Epithelial cell of proximal tubule (primary cell): ENCODE results near the gene GFPT1. TPM values are rescaled to one million over a fixed set of nuclear protein-coding genes. Genes with fewer than 3 reads are reported as not detected.

Experiments used
- DNase-seq: peaks from one replicate; pipeline ENCODE4 v3.0.0-alpha.2; 2011; ENCODE audit warnings: low read depth
- H3K4me3 ChIP-seq: 2 replicates; pipeline ENCODE4 v1.5.1; 2011; ENCODE audit warnings: low read depth, mild to moderate bottlenecking, low read length
- total RNA-seq: library from RNA; depleted of rRNA; stranded (reverse); fragments of >200 nt; gene quantifications from 2 replicates; pipeline ENCODE4 v1.2.3, GENCODE V29; 2015
- TF ChIP-seq, protein P1 (sequence below): conservative IDR thresholded peaks from 2 replicates; pipeline ENCODE4 v1.5.1; 2012; ENCODE audit warnings: low read depth, mild to moderate bottlenecking, low read length

GFPT1 gene
- total RNA-seq, 1 donor from 2014 or later, result 20.3 TPM

- DNase-seq, result no peak
- TF ChIP-seq, protein P1, sequence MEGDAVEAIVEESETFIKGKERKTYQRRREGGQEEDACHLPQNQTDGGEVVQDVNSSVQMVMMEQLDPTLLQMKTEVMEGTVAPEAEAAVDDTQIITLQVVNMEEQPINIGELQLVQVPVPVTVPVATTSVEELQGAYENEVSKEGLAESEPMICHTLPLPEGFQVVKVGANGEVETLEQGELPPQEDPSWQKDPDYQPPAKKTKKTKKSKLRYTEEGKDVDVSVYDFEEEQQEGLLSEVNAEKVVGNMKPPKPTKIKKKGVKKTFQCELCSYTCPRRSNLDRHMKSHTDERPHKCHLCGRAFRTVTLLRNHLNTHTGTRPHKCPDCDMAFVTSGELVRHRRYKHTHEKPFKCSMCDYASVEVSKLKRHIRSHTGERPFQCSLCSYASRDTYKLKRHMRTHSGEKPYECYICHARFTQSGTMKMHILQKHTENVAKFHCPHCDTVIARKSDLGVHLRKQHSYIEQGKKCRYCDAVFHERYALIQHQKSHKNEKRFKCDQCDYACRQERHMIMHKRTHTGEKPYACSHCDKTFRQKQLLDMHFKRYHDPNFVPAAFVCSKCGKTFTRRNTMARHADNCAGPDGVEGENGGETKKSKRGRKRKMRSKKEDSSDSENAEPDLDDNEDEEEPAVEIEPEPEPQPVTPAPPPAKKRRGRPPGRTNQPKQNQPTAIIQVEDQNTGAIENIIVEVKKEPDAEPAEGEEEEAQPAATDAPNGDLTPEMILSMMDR, result no peak
Measured at GRCh38 chr2:69330781-69331180, 56.2 kb downstream of the GFPT1 start.

DNA sequence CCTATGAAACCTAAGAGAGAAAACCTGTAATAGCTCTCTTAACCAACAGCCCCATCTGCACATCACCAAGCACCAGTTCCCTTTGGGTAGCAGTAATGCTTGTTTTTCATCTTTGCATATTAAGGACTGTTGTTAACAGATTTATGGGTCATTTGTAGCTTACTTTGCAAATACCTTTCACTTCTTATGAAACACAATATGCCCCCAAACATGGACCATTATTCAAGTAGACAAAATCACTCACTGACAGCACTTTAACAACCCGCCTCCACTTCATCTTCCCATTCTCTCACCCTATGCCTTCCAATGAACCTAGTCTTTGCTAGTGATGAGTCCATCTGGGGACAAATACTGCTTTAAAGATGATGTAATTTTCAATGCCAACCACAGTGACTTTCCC lies 64.4 kb downstream of the GFPT1 start:
- no peak overlapping the region for H3K4me3 ChIP-seq

More at GRCh38 chr2:69330781-69331180, 56.2 kb downstream of the GFPT1 start:
- no peak overlapping the region for H3K4me3 ChIP-seq

DNA sequence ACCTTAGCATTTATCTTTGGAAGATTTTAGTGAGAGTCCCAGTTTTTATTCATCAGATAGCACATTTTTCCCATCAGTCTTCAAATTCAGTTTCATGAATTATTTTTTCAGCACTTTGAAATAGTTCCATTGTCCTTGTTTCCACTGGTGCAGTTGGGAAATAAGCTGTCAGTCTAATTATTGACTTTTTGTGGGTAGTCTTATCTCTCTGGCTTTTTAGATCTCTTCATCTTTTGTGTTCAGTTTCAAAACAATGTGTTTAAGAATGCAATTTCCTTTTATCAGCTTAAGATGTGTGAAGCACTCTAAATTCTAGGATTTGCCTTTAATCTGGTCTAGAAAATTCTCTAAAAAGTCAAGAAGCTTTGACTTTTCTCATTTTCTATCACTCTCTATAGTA lies 70.5 kb downstream of the GFPT1 start:
- DNase-seq, result no peak
- TF ChIP-seq, protein P1, result no peak
- no peak overlapping the region for H3K4me3 ChIP-seq

More for the DNA sequence above, 64.4 kb downstream of the GFPT1 start:
- DNase-seq, result no peak
- TF ChIP-seq, protein P1, result no peak

DNA sequence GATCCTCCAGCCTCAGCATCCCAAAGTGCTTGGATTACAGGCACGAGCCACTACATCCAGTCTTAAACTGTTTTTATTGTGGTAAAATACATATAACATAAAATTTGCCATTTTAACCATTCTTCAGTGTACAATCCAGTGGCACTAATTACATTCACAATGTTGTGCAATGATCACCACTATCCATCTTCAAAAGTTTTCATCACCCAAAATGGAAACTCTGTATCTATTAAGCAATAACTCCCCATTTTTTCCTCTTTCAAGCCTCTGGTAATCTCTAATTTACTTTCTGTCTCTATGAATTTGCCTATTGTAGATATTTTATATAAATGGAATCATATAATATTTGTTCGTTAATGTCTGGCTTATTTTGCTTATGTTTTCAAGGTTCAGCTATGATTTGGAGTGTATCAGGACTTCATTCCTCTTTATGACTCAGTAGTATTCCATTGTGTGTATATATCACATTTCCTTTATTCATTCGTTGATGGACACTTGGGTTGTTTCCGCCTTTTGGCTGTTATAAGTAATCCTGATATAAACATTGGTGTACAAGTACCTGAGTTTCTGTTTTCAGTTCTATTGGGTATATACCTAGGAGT lies 71.8 kb downstream of the GFPT1 start:
- no peak overlapping the region for H3K4me3 ChIP-seq
- TF ChIP-seq, protein P1, result no peak
- no peak for DNase-seq

- no peak for DNase-seq
- TF ChIP-seq, protein P1, result no peak
- H3K4me3 ChIP-seq, result no peak overlapping the region
Measured at GRCh38 chr2:69311024-69311416, 76.0 kb downstream of the GFPT1 start.

DNA sequence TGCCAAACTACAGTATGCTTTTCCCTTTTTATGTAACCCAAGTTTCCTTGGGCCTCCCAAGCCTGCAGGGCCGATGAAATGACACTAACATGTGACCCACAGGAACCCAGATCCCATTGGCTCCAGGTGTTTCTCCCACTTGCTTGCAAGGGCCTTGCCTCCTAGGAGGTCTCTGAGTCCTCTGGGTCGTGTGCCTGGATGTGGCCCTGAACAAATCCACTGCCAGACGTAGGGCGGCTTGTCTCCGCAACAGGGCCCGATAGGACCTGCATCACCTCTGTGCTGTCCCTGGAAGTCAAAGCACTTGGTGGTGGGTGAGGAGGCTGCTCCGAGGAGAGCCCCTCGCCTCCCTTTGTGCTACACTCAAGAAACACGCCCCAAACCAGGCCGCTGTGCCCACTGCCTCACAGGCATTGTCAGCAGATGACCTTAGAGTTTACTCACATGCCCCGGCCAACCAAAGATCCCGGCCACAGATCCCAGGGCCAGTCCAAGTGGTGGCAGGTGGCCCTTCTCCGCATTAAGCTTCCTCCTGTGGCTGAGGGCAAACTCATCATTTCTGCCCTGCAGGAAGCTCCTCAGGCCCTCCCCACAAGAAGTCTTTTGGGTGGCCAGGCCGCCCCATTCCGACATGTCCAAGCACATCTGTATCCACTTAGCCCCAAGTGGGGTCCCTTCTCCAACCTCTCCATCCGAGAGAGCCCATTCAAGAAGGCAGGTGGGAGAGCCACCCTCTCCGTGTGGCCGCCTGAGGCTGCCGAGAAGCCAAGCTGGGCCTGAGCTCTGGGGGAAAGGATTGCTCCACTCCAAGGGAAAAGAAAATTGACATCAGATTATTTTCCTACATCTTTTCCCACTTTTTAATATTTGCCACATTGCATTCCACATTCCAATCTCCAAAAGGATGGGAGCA lies 76.7 kb downstream of the GFPT1 start:
- TF ChIP-seq, protein P1, result no peak
- no peak for DNase-seq
- H3K4me3 ChIP-seq, result no peak overlapping the region
